ENCODE measurements around the gene TANC1.

Gene TANC1

GRCh38 chr2:159066541-159067156, 98.2 kb downstream of the TANC1 start:
- H3K27ac Mint-ChIP-seq = no peak overlapping the region
- H3K4me1 Mint-ChIP-seq (ENCODE audit: low read depth) = no peaks in the 10 kb centered on the region
- H3K36me3 Mint-ChIP-seq (ENCODE audit: low read depth) = no peaks in the 10 kb centered on the region
- H3K4me3 Mint-ChIP-seq = no peak overlapping the region
- no peaks in the 10 kb centered on the region for H3K9me3 Mint-ChIP-seq
- H3K27me3 Mint-ChIP-seq = no peaks in the 10 kb centered on the region

GRCh38 chr2:159067971-159068370, 99.5 kb downstream of the TANC1 start:
- no peaks in the 10 kb centered on the region for H3K27me3 Mint-ChIP-seq
- H3K27ac Mint-ChIP-seq = no peak overlapping the region
- no peaks in the 10 kb centered on the region for H3K36me3 Mint-ChIP-seq (ENCODE audit: low read depth)
- H3K4me1 Mint-ChIP-seq (ENCODE audit: low read depth) = no peaks in the 10 kb centered on the region
- no peak overlapping the region for H3K4me3 Mint-ChIP-seq
- no peaks in the 10 kb centered on the region for H3K9me3 Mint-ChIP-seq

- no peaks in the 10 kb centered on the region for H3K36me3 Mint-ChIP-seq (ENCODE audit: low read depth)
- H3K27me3 Mint-ChIP-seq = no peaks in the 10 kb centered on the region
- H3K4me3 Mint-ChIP-seq = no peak overlapping the region
- no peak overlapping the region for H3K27ac Mint-ChIP-seq
- no peaks in the 10 kb centered on the region for H3K4me1 Mint-ChIP-seq (ENCODE audit: low read depth)
- H3K9me3 Mint-ChIP-seq = no peaks in the 10 kb centered on the region
These were observed 100.8 kb downstream of the TANC1 start for GRCh38 chr2:159069229-159069628.

GRCh38 chr2:159070235-159070634, 101.8 kb downstream of the TANC1 start:
- Mint-ChIP-seq H3K4me3 (no peak overlapping the region), H3K4me1 (ENCODE audit: low read depth) (no peaks in the 10 kb centered on the region), H3K27me3 (no peaks in the 10 kb centered on the region), H3K9me3 (no peaks in the 10 kb centered on the region), H3K27ac (no peak overlapping the region), H3K36me3 (ENCODE audit: low read depth) (no peaks in the 10 kb centered on the region)

GRCh38 chr2:159071190-159071915, 102.9 kb downstream of the TANC1 start:
- Mint-ChIP-seq H3K27me3 (no peaks in the 10 kb centered on the region), H3K9me3 (no peaks in the 10 kb centered on the region), H3K36me3 (ENCODE audit: low read depth) (no peaks in the 10 kb centered on the region), H3K27ac (no peak overlapping the region), H3K4me3 (no peak overlapping the region), H3K4me1 (ENCODE audit: low read depth) (no peaks in the 10 kb centered on the region)

- Mint-ChIP-seq H3K4me3 (no peak overlapping the region), H3K27me3 (no peaks in the 10 kb centered on the region), H3K27ac (no peak overlapping the region), H3K4me1 (ENCODE audit: low read depth) (no peaks in the 10 kb centered on the region), H3K9me3 (no peaks in the 10 kb centered on the region), H3K36me3 (ENCODE audit: low read depth) (no peaks in the 10 kb centered on the region)
These were observed 104.4 kb downstream of the TANC1 start for GRCh38 chr2:159072795-159073194.

GRCh38 chr2:159073256-159073655, 104.8 kb downstream of the TANC1 start:
- Mint-ChIP-seq H3K27ac (no peak overlapping the region), H3K36me3 (ENCODE audit: low read depth) (no peaks in the 10 kb centered on the region), H3K4me3 (no peak overlapping the region), H3K27me3 (no peaks in the 10 kb centered on the region), H3K9me3 (no peaks in the 10 kb centered on the region), H3K4me1 (ENCODE audit: low read depth) (no peaks in the 10 kb centered on the region)

- H3K27me3 Mint-ChIP-seq = no peaks in the 10 kb centered on the region
- no peak overlapping the region for H3K27ac Mint-ChIP-seq
- no peaks in the 10 kb centered on the region for H3K36me3 Mint-ChIP-seq (ENCODE audit: low read depth)
These were observed 106.2 kb downstream of the TANC1 start for GRCh38 chr2:159074605-159075004.

GRCh38 chr2:159075727-159076126, 107.3 kb downstream of the TANC1 start:
- H3K27me3 Mint-ChIP-seq = no peaks in the 10 kb centered on the region
- H3K9me3 Mint-ChIP-seq = no peaks in the 10 kb centered on the region
- H3K27ac Mint-ChIP-seq = no peak overlapping the region
- H3K4me3 Mint-ChIP-seq = no peak overlapping the region
- no peaks in the 10 kb centered on the region for H3K4me1 Mint-ChIP-seq (ENCODE audit: low read depth)
- H3K36me3 Mint-ChIP-seq (ENCODE audit: low read depth) = no peaks in the 10 kb centered on the region

More at GRCh38 chr2:159074605-159075004, 106.2 kb downstream of the TANC1 start:
- no peaks in the 10 kb centered on the region for H3K9me3 Mint-ChIP-seq
- no peaks in the 10 kb centered on the region for H3K4me1 Mint-ChIP-seq (ENCODE audit: low read depth)
- H3K4me3 Mint-ChIP-seq = no peak overlapping the region

GRCh38 chr2:159076241-159076640, 107.8 kb downstream of the TANC1 start:
- Mint-ChIP-seq H3K36me3 (ENCODE audit: low read depth) (no peaks in the 10 kb centered on the region), H3K27ac (no peak overlapping the region), H3K4me3 (no peak overlapping the region), H3K27me3 (no peaks in the 10 kb centered on the region), H3K9me3 (no peaks in the 10 kb centered on the region), H3K4me1 (ENCODE audit: low read depth) (no peaks in the 10 kb centered on the region)

- no peaks in the 10 kb centered on the region for H3K36me3 Mint-ChIP-seq (ENCODE audit: low read depth)
- H3K4me3 Mint-ChIP-seq = no peak overlapping the region
- no peaks in the 10 kb centered on the region for H3K27me3 Mint-ChIP-seq
- H3K9me3 Mint-ChIP-seq = no peaks in the 10 kb centered on the region
- H3K4me1 Mint-ChIP-seq (ENCODE audit: low read depth) = no peaks in the 10 kb centered on the region
- no peak overlapping the region for H3K27ac Mint-ChIP-seq
These were observed 109.4 kb downstream of the TANC1 start for GRCh38 chr2:159077869-159078268.

- H3K27ac Mint-ChIP-seq = no peak overlapping the region
- H3K4me1 Mint-ChIP-seq (ENCODE audit: low read depth) = no peaks in the 10 kb centered on the region
- no peak overlapping the region for H3K4me3 Mint-ChIP-seq
- no peaks in the 10 kb centered on the region for H3K27me3 Mint-ChIP-seq
- no peaks in the 10 kb centered on the region for H3K9me3 Mint-ChIP-seq
- H3K36me3 Mint-ChIP-seq (ENCODE audit: low read depth) = no peaks in the 10 kb centered on the region
These were observed 110.0 kb downstream of the TANC1 start for GRCh38 chr2:159078443-159078842.

GRCh38 chr2:159080641-159081040, 112.2 kb downstream of the TANC1 start:
- H3K4me1 Mint-ChIP-seq (ENCODE audit: low read depth) = no peaks in the 10 kb centered on the region
- no peak overlapping the region for H3K4me3 Mint-ChIP-seq
- no peaks in the 10 kb centered on the region for H3K9me3 Mint-ChIP-seq
- H3K36me3 Mint-ChIP-seq (ENCODE audit: low read depth) = no peaks in the 10 kb centered on the region
- no peak overlapping the region for H3K27ac Mint-ChIP-seq
- no peaks in the 10 kb centered on the region for H3K27me3 Mint-ChIP-seq

GRCh38 chr2:159082119-159082518, 113.7 kb downstream of the TANC1 start:
- Mint-ChIP-seq H3K36me3 (ENCODE audit: low read depth) (no peaks in the 10 kb centered on the region), H3K4me3 (no peak overlapping the region), H3K4me1 (ENCODE audit: low read depth) (no peaks in the 10 kb centered on the region), H3K9me3 (no peaks in the 10 kb centered on the region), H3K27ac (no peak overlapping the region), H3K27me3 (no peaks in the 10 kb centered on the region)

- Mint-ChIP-seq H3K4me1 (ENCODE audit: low read depth) (no peaks in the 10 kb centered on the region), H3K9me3 (no peaks in the 10 kb centered on the region), H3K36me3 (ENCODE audit: low read depth) (no peaks in the 10 kb centered on the region), H3K4me3 (no peak overlapping the region), H3K27ac (no peak overlapping the region), H3K27me3 (no peaks in the 10 kb centered on the region)
These were observed 116.2 kb downstream of the TANC1 start for GRCh38 chr2:159084384-159085370.
